HG03196 (cell line): ENCODE data around the gene FILIP1.
A peak's percentile ranks its signal among the peaks of the same experiment; 100 is the strongest.

Experiments
- ATAC-seq: cut with Tn5 transposase; IDR thresholded peaks from one replicate; pipeline ENCODE4 v1.9.1; 2021; ENCODE audit not compliant: unreplicated experiment

Gene FILIP1

DNA sequence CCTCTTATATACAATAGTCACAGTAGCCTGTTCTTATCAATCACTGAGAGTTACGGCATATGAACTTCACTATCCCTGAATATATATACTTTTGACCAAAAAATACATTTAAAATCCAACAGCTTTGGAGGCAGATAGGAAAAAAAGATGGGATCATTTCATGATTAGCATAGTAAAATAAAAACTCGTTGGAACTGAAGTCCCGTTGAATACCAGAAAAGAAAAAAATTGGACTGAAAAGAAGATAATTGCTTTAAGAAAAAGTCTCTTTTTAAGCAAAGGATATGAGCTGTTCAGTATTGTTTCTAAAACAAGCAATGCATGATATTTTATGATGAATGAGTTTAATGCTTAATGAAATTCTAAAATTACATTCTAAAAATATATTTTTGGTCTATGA, 4.4 kb upstream of the FILIP1 start:
- no peak for ATAC-seq

GRCh38 chr6:75495011-75495410, 1.4 kb upstream of the FILIP1 start:
- ATAC-seq, result no peak

DNA sequence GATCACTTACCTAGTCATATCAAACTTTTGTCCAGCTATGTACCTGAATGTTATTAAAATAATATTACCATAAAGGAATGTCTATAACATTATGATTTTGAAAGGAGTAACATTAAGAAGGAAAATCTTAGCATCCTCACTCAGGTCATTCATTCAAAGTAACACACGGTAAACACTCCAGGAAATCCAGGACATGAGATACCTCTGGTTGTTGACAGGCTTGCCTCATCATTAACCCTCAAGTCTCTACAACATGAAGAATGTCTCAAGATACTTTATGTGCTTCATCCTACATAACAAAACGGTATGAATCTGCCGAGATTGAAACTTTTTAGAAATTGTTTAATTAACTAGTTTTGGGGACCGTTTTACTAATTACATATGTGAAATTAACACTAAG, 690 bp upstream of the FILIP1 start:
- no peak for ATAC-seq

- ATAC-seq, result no peak
Measured at GRCh38 chr6:75492386-75493153, 1.0 kb downstream of the FILIP1 start.

DNA sequence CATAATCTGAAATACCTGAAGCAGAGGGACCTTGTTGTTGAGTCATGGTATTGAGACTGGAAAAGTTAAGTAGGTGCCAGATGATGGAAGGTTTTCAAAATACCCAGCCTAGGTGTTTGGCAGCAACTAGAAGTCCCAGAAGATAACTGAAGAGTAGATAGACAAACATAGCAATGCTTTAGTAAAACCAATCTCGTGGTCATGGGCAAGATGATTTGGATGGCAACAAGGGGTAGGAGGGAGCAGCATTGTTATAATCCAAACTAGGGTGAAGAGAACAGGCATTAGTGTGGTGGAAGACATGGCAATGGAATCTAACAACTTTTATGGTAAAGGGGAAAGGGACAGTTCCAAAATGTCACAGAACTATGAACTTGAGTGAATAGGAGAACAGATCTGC, 2.3 kb downstream of the FILIP1 start:
- ATAC-seq, result no peak

DNA sequence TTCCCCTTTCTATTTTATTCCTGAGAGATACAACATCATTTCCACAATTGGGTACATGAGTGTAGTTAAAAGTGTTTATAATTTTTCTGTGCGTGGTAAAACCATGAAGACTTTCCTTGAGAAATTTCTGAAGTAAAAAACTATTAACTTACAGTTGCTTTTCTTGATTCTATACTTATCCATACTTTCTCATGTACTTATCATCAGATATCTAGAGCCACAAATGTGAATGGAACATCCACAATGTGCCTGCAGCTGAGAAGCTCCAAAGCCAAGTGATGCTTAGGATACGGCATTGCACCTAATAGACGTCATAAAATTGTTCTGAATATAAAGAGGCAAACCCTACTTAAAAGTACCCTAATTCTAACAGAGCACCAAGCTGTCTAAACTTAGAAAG, 2.9 kb downstream of the FILIP1 start:
- ATAC-seq, result no peak

DNA sequence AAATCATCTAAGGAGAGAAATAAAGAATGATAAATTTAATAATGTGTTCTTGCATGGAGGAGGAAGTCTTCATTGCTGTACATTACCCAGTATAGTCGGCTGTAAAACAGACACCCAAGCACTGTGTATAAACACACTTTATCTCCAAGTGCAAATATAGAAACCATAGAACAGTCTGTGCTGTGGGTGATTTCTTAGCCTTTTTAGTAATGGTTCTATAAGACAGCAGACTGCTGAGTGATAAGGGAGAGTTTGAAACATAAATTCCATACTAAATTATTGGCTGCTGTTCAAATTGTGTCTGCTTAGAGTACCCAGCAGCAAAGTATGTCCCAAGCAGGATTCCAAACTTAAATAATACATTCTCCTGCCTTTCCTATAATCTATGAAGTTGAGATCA, 4.6 kb downstream of the FILIP1 start:
- no peak for ATAC-seq

GRCh38 chr6:75488033-75488432, 5.6 kb downstream of the FILIP1 start:
- ATAC-seq, result no peak

GRCh38 chr6:75486850-75487518, 6.6 kb downstream of the FILIP1 start:
- ATAC-seq, result no peak

DNA sequence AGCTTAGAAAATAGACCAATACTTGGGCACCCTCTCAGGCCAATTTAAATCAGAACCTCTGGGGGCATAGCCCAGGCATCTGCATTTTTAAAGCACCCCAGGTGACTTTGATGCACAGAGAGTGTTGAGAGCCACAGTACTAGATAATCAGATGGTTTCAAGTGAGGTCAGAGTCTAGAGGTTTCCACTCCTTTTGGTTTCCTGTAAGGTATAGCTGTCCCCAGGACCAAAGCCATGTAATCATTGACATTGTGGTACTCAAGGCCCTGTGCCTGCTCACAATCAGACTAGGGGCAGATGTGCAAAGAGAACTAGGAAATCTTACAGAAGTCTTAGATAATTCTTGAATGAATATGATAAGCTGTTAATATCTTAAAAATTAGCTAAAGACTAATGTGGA, 9.1 kb downstream of the FILIP1 start:
- ATAC-seq, result peak; percentile 95

GRCh38 chr6:75483136-75483952, 10.3 kb downstream of the FILIP1 start:
- no peak for ATAC-seq

GRCh38 chr6:75481936-75482593, 11.5 kb downstream of the FILIP1 start:
- ATAC-seq, result no peak

- ATAC-seq, result no peak
Measured at GRCh38 chr6:75481394-75481793, 12.2 kb downstream of the FILIP1 start.

GRCh38 chr6:75480425-75480824, 13.2 kb downstream of the FILIP1 start:
- ATAC-seq, result no peak

GRCh38 chr6:75479712-75480111, 13.9 kb downstream of the FILIP1 start:
- ATAC-seq, result no peak

GRCh38 chr6:75478929-75479328, 14.7 kb downstream of the FILIP1 start:
- ATAC-seq, result no peak

- peak; percentile 74 for ATAC-seq
Measured at GRCh38 chr6:75472885-75473284, 20.7 kb downstream of the FILIP1 start.

DNA sequence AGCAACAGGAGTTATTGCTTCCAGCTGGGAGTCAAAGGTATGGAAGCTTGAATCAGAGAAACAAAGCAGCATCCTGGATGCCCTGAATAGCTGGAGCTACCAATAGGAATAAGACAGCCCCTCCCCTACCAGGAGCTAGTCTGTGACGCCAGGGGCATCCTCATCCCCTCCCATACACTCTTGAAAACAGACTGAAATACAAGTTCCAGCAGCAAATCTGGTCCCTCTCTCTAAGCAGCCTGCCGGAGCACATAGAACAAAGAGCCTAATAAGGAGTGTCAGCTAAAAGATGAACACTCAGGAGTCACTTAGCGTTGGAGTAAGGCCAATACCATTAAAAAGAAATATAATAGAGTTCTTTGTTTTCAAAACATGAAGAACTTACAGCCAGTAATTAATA, 25.6 kb downstream of the FILIP1 start:
- ATAC-seq, result no peak

- no peak for ATAC-seq
Measured at GRCh38 chr6:75467284-75467683, 26.3 kb downstream of the FILIP1 start.

- no peak for ATAC-seq
Measured at GRCh38 chr6:75466636-75467035, 27.0 kb downstream of the FILIP1 start.

DNA sequence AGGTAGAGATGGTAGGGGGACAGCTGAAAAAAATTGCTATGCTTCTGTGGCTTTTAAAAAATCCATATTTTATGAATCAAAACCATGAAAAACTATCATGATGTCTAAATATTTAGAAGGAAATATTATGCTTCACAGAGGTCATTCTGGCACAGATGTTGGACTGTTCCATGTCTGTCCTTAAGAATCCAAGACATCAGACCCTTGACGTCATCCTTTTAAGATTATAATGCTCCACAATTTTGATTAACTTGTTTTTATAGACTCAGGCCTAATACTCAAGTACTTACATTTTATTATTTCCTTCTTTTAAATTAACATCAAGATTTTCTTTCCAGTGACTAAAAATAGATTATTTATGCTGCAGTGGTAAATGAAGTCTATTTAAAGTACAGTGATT, 29.7 kb downstream of the FILIP1 start:
- ATAC-seq, result no peak
